HL-60 (cell line): ENCODE data around the gene CHN1.

Experiments used
- GABPA ChIP-seq: IDR thresholded peaks from 2 replicates; pipeline ENCODE4 v1.6.1; 2012; ENCODE audit warnings: low read depth
- POLR2AphosphoS5 ChIP-seq: IDR thresholded peaks from 2 replicates; pipeline ENCODE4 v1.6.1; 2012; ENCODE audit warnings: low read depth
- TF ChIP-seq, protein P1 (sequence below): IDR thresholded peaks from one replicate; pipeline ENCODE4 v1.5.1; 2011; ENCODE audit warnings: low read length, control low read depth, inconsistent platforms; ENCODE audit not compliant: insufficient read depth

DNA sequence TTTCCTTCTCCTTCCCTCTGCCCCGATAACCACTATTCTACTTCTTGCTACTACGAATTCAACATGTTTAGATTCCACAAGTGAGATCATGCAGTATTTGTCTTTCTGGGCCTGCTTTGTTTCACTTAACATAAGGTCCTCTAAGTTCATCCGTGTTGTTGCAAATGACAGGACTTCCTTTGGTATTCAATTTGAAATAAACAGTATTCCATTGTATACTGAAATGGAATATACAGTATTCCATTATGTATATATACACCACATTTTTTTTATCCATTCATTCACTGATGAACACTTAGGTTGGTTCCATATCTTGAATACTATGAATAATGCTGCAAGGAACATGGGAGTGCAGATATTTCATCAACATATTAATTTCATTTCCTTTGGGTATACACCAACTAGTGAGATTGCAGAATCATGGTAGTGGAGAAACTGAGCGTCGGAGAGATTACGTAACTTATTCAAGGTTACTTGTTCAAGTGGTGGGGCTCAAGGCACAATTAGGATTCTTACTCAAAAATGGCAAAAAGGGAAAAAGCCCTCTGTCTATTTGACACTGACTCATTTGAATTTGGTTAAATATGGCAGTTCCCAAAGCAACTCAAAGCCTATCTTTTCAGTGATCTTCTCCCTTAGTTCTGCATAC lies 85.1 kb downstream of the CHN1 start:
- TF ChIP-seq, protein P1, sequence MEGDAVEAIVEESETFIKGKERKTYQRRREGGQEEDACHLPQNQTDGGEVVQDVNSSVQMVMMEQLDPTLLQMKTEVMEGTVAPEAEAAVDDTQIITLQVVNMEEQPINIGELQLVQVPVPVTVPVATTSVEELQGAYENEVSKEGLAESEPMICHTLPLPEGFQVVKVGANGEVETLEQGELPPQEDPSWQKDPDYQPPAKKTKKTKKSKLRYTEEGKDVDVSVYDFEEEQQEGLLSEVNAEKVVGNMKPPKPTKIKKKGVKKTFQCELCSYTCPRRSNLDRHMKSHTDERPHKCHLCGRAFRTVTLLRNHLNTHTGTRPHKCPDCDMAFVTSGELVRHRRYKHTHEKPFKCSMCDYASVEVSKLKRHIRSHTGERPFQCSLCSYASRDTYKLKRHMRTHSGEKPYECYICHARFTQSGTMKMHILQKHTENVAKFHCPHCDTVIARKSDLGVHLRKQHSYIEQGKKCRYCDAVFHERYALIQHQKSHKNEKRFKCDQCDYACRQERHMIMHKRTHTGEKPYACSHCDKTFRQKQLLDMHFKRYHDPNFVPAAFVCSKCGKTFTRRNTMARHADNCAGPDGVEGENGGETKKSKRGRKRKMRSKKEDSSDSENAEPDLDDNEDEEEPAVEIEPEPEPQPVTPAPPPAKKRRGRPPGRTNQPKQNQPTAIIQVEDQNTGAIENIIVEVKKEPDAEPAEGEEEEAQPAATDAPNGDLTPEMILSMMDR = no peak
- no peak for TF ChIP-seq POLR2AphosphoS5
- TF ChIP-seq GABPA = no peak
